Peyer's patch (tissue), 4 donors: ENCODE data around the gene RSPO1.

Experiments used
- CTCF ChIP-seq, 6 experiments: fragments of 450-650 bp in 4 of 6; fragments of 200-600 bp in 2 of 6; sonication (generic) in 1 of 6; IDR thresholded peaks; one replicate each; pipeline ENCODE4 v1.5.1; 2017 to 2019; ENCODE audit warnings: antibody characterized with exemption in 6 of 6, mild to moderate bottlenecking in 3 of 6, moderate library complexity in 1 of 6
- POLR2A ChIP-seq, 2 donors: fragments of 450-650 bp; IDR thresholded peaks; one replicate each; pipeline ENCODE4 v1.5.1; 2017; ENCODE audit warnings: antibody characterized with exemption in 2 of 2, mild to moderate bottlenecking in 2 of 2, moderate library complexity in 2 of 2

- TF ChIP-seq CTCF (IDR thresholded peaks at IDR 0.05) (no peak), POLR2A (IDR thresholded peaks at IDR 0.05) (no peak)
Measured at GRCh38 chr1:37680933-37681332, 46.2 kb upstream of the RSPO1 start.
